ENCODE results near the gene ANKS1B.

ANKS1B gene

GRCh38 chr12:99231031-99231430 lies 753.7 kb downstream of the ANKS1B start:
- no peaks in the 10 kb centered on the region for H3K9me3 ChIP-seq (ENCODE audit: control extremely low read depth in 1 of 5, control insufficient read depth in 4 of 5, insufficient read depth in 2 of 5, low read depth in 1 of 5, low read length in 4 of 5)
- no peaks in the 10 kb centered on the region for H3K27me3 ChIP-seq (replicated peaks in 2 of 5; ENCODE audit: control insufficient read depth in 4 of 5, insufficient read depth in 5 of 5, low read length in 4 of 5)
- H3K4me1 ChIP-seq (ENCODE audit: control extremely low read depth in 1 of 4, control insufficient read depth in 4 of 4, insufficient read depth in 4 of 4, low read length in 3 of 4): no peaks in the 10 kb centered on the region
- no peaks in the 10 kb centered on the region for H3K36me3 ChIP-seq (ENCODE audit: control insufficient read depth in 4 of 4, insufficient read depth in 4 of 4, low read length in 3 of 4)
- no peak overlapping the region for H3K27ac ChIP-seq (ENCODE audit: insufficient read depth in 1 of 2, low read depth in 1 of 2, low read length in 2 of 2, poor library complexity in 1 of 2, severe bottlenecking in 2 of 2)
- DNase-seq: no peak
- ChIA-PET POLR2A (no interaction called here), CTCF (interaction anchor here (1.2 kb wide), 1 partner anchor 18 kb away, joined by 3 read pairs; no protein-coding TSS in a partner anchor)
- no peak overlapping the region for H3K4me3 ChIP-seq (ENCODE audit: control insufficient read depth in 1 of 7, extremely low read depth in 1 of 7, insufficient read depth in 4 of 7, low read depth in 2 of 7, low read length in 6 of 7)
- 83% methylated on average over 1 of the region's 1 CpG for WGBS (ENCODE audit: insufficient coverage)

GRCh38 chr12:99224237-99224636 lies 760.5 kb downstream of the ANKS1B start:
- Histone ChIP-seq H3K27ac (ENCODE audit: insufficient read depth in 1 of 2, low read depth in 1 of 2, low read length in 2 of 2, poor library complexity in 1 of 2, severe bottlenecking in 2 of 2) (no peak overlapping the region), H3K27me3 (replicated peaks in 2 of 5; ENCODE audit: control insufficient read depth in 4 of 5, insufficient read depth in 5 of 5, low read length in 4 of 5) (no peaks in the 10 kb centered on the region), H3K4me3 (ENCODE audit: control insufficient read depth in 1 of 7, extremely low read depth in 1 of 7, insufficient read depth in 4 of 7, low read depth in 2 of 7, low read length in 6 of 7) (no peak overlapping the region), H3K4me1 (ENCODE audit: control extremely low read depth in 1 of 4, control insufficient read depth in 4 of 4, insufficient read depth in 4 of 4, low read length in 3 of 4) (no peaks in the 10 kb centered on the region), H3K9me3 (ENCODE audit: control extremely low read depth in 1 of 5, control insufficient read depth in 4 of 5, insufficient read depth in 2 of 5, low read depth in 1 of 5, low read length in 4 of 5) (no peaks in the 10 kb centered on the region), H3K36me3 (ENCODE audit: control insufficient read depth in 4 of 4, insufficient read depth in 4 of 4, low read length in 3 of 4) (no peaks in the 10 kb centered on the region)
- ChIA-PET CTCF (no interaction called here), POLR2A (no interaction called here)
- 20% methylated on average over 1 of the region's 5 CpGs for WGBS (ENCODE audit: insufficient coverage)
- no peak for DNase-seq

GRCh38 chr12:99223579-99223978 lies 761.2 kb downstream of the ANKS1B start:
- Histone ChIP-seq H3K9me3 (ENCODE audit: control extremely low read depth in 1 of 5, control insufficient read depth in 4 of 5, insufficient read depth in 2 of 5, low read depth in 1 of 5, low read length in 4 of 5) (no peaks in the 10 kb centered on the region), H3K27me3 (replicated peaks in 2 of 5; ENCODE audit: control insufficient read depth in 4 of 5, insufficient read depth in 5 of 5, low read length in 4 of 5) (no peaks in the 10 kb centered on the region), H3K27ac (ENCODE audit: insufficient read depth in 1 of 2, low read depth in 1 of 2, low read length in 2 of 2, poor library complexity in 1 of 2, severe bottlenecking in 2 of 2) (no peak overlapping the region), H3K36me3 (ENCODE audit: control insufficient read depth in 4 of 4, insufficient read depth in 4 of 4, low read length in 3 of 4) (no peaks in the 10 kb centered on the region), H3K4me3 (ENCODE audit: control insufficient read depth in 1 of 7, extremely low read depth in 1 of 7, insufficient read depth in 4 of 7, low read depth in 2 of 7, low read length in 6 of 7) (no peak overlapping the region), H3K4me1 (ENCODE audit: control extremely low read depth in 1 of 4, control insufficient read depth in 4 of 4, insufficient read depth in 4 of 4, low read length in 3 of 4) (no peaks in the 10 kb centered on the region)
- ChIA-PET POLR2A (no interaction called here), CTCF (no interaction called here)
- no peak for DNase-seq
- WGBS (ENCODE audit: insufficient coverage): 85% methylated on average over 2 of the region's 5 CpGs

- H3K9me3 ChIP-seq (ENCODE audit: control extremely low read depth in 1 of 5, control insufficient read depth in 4 of 5, insufficient read depth in 2 of 5, low read depth in 1 of 5, low read length in 4 of 5): peaks cover 0 to 5% (median 0%) of the 10 kb centered on the region in 5 experiments
- H3K36me3 ChIP-seq (ENCODE audit: control insufficient read depth in 4 of 4, insufficient read depth in 4 of 4, low read length in 3 of 4): no peaks in the 10 kb centered on the region
- ChIA-PET CTCF (no interaction called here), POLR2A (no interaction called here)
- 70% methylated on average over 5 of the region's 5 CpGs for WGBS (ENCODE audit: insufficient coverage)
- no peaks in the 10 kb centered on the region for H3K4me1 ChIP-seq (ENCODE audit: control extremely low read depth in 1 of 4, control insufficient read depth in 4 of 4, insufficient read depth in 4 of 4, low read length in 3 of 4)
- no peak for DNase-seq
- H3K27ac ChIP-seq (ENCODE audit: insufficient read depth in 1 of 2, low read depth in 1 of 2, low read length in 2 of 2, poor library complexity in 1 of 2, severe bottlenecking in 2 of 2): no peak overlapping the region
- H3K27me3 ChIP-seq (replicated peaks in 2 of 5; ENCODE audit: control insufficient read depth in 4 of 5, insufficient read depth in 5 of 5, low read length in 4 of 5): no peaks in the 10 kb centered on the region
- H3K4me3 ChIP-seq (ENCODE audit: control insufficient read depth in 1 of 7, extremely low read depth in 1 of 7, insufficient read depth in 4 of 7, low read depth in 2 of 7, low read length in 6 of 7): no peak overlapping the region
Observed at GRCh38 chr12:99213047-99213446, 771.7 kb downstream of the ANKS1B start.

GRCh38 chr12:99212275-99212674 lies 772.5 kb downstream of the ANKS1B start:
- Histone ChIP-seq H3K36me3 (ENCODE audit: control insufficient read depth in 4 of 4, insufficient read depth in 4 of 4, low read length in 3 of 4) (no peaks in the 10 kb centered on the region), H3K9me3 (ENCODE audit: control extremely low read depth in 1 of 5, control insufficient read depth in 4 of 5, insufficient read depth in 2 of 5, low read depth in 1 of 5, low read length in 4 of 5) (peaks cover 0 to 5% (median 0%) of the 10 kb centered on the region in 5 experiments), H3K27ac (ENCODE audit: insufficient read depth in 1 of 2, low read depth in 1 of 2, low read length in 2 of 2, poor library complexity in 1 of 2, severe bottlenecking in 2 of 2) (no peak overlapping the region), H3K4me3 (ENCODE audit: control insufficient read depth in 1 of 7, extremely low read depth in 1 of 7, insufficient read depth in 4 of 7, low read depth in 2 of 7, low read length in 6 of 7) (no peak overlapping the region), H3K27me3 (replicated peaks in 2 of 5; ENCODE audit: control insufficient read depth in 4 of 5, insufficient read depth in 5 of 5, low read length in 4 of 5) (no peaks in the 10 kb centered on the region), H3K4me1 (ENCODE audit: control extremely low read depth in 1 of 4, control insufficient read depth in 4 of 4, insufficient read depth in 4 of 4, low read length in 3 of 4) (no peaks in the 10 kb centered on the region)
- DNase-seq: no peak
- ChIA-PET POLR2A (no interaction called here), CTCF (no interaction called here)
- WGBS (ENCODE audit: insufficient coverage): 93% methylated on average over 2 of the region's 2 CpGs

GRCh38 chr12:99205111-99205510 lies 779.6 kb downstream of the ANKS1B start:
- ChIA-PET CTCF (no interaction called here), POLR2A (interaction anchor here (0.6 kb wide), 1 partner anchor 27 kb away, joined by 3 read pairs; no protein-coding TSS in a partner anchor)
- H3K9me3 ChIP-seq (ENCODE audit: control extremely low read depth in 1 of 5, control insufficient read depth in 4 of 5, insufficient read depth in 2 of 5, low read depth in 1 of 5, low read length in 4 of 5): no peaks in the 10 kb centered on the region
- H3K36me3 ChIP-seq (ENCODE audit: control insufficient read depth in 4 of 4, insufficient read depth in 4 of 4, low read length in 3 of 4): no peaks in the 10 kb centered on the region
- H3K4me3 ChIP-seq (ENCODE audit: control insufficient read depth in 1 of 7, extremely low read depth in 1 of 7, insufficient read depth in 4 of 7, low read depth in 2 of 7, low read length in 6 of 7): no peak overlapping the region
- no peak overlapping the region for H3K27ac ChIP-seq (ENCODE audit: insufficient read depth in 1 of 2, low read depth in 1 of 2, low read length in 2 of 2, poor library complexity in 1 of 2, severe bottlenecking in 2 of 2)
- H3K27me3 ChIP-seq (replicated peaks in 2 of 5; ENCODE audit: control insufficient read depth in 4 of 5, insufficient read depth in 5 of 5, low read length in 4 of 5): no peaks in the 10 kb centered on the region
- WGBS (ENCODE audit: insufficient coverage): no CpG with 5 or more reads among the region's 1 CpG
- no peaks in the 10 kb centered on the region for H3K4me1 ChIP-seq (ENCODE audit: control extremely low read depth in 1 of 4, control insufficient read depth in 4 of 4, insufficient read depth in 4 of 4, low read length in 3 of 4)
- no peak for DNase-seq

GRCh38 chr12:99201906-99202645 lies 782.7 kb downstream of the ANKS1B start:
- no peaks in the 10 kb centered on the region for H3K4me1 ChIP-seq (ENCODE audit: control extremely low read depth in 1 of 4, control insufficient read depth in 4 of 4, insufficient read depth in 4 of 4, low read length in 3 of 4)
- H3K4me3 ChIP-seq (ENCODE audit: control insufficient read depth in 1 of 7, extremely low read depth in 1 of 7, insufficient read depth in 4 of 7, low read depth in 2 of 7, low read length in 6 of 7): no peak overlapping the region
- no peaks in the 10 kb centered on the region for H3K9me3 ChIP-seq (ENCODE audit: control extremely low read depth in 1 of 5, control insufficient read depth in 4 of 5, insufficient read depth in 2 of 5, low read depth in 1 of 5, low read length in 4 of 5)
- CTCF ChIA-PET: no interaction called here
- H3K36me3 ChIP-seq (ENCODE audit: control insufficient read depth in 4 of 4, insufficient read depth in 4 of 4, low read length in 3 of 4): no peaks in the 10 kb centered on the region
- POLR2A ChIA-PET: no interaction called here
- DNase-seq: no peak
- H3K27ac ChIP-seq (ENCODE audit: insufficient read depth in 1 of 2, low read depth in 1 of 2, low read length in 2 of 2, poor library complexity in 1 of 2, severe bottlenecking in 2 of 2): no peak overlapping the region
- H3K27me3 ChIP-seq (replicated peaks in 2 of 5; ENCODE audit: control insufficient read depth in 4 of 5, insufficient read depth in 5 of 5, low read length in 4 of 5): no peaks in the 10 kb centered on the region
- no CpG with 5 or more reads among the region's 3 CpGs for WGBS (ENCODE audit: insufficient coverage)
